Stimulated activated CD4-positive, alpha-beta T cell treated with anti-CD3 and anti-CD28 coated beads, Interleukin-4, amount 100 ng/mL, for 4 hours (primary cell): ENCODE data around the gene P3H2.
"Not testable (repeated sequence)": the region's sequence is repeated elsewhere in the genome, so short reads cannot be mapped to it uniquely, and the experiment has no call there.

Experiments used
- DNase-seq, 2 experiments: peaks; one replicate each; pipeline ENCODE4 v3.0.0-alpha.2; 2020

The P3H2 gene

DNA sequence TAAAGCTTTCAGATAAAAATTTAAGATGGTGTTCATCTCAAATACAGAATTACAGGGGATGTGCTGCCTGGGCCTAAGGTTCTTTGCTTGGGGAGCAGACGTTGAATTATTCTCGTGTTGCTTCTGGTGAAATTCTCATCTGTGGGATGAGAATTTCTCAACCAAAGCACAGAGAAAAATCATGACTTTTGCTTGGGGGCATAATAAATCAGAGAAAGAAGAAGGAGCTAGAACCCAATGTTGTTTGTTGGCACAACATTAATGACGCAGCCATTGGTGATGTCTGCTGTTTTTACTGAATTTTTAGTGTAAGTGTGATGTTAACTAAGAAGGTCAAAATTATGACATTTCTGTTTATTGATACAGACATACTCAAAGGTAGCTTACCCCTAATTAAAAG is 35.7 kb downstream of the P3H2 start:
- no peak for DNase-seq

DNA sequence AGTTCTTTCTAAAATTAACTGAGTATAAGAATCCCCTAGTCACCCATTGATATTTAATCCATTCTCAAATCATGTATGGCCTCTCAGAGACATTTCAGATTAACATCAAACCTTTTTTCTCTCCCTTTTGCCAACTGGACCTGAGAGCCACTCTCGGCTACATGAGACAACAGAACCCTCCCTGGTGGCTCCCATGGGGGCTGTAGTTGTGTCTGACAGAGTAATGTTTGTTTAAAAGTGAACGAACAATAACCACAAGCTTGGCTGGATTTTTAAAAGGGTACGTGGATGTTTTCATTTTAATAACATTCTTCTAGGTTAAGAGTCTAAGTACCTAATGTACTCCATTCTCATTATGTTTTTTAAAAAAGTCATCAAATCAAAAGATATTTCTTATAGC is 37.1 kb downstream of the P3H2 start:
- no peak for DNase-seq

DNA sequence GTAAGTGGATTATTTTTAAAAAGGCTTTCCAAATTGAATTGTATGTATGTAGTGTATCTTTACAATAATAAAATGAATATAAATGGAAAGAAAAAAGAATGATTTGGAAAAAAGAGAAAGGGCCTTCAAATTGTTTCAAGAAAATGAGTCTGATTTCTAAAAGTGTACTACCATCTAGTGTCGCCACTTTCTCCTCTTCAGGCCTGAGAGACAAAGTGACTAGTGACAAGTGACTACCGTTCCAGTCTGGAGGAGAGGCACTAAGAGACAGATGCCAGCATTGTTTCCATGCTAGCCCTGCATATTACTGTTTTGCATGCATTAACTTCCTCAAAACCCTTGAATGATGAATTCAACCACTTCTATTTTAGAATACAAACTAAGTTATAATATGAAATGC is 39.3 kb downstream of the P3H2 start:
- no peak for DNase-seq

DNA sequence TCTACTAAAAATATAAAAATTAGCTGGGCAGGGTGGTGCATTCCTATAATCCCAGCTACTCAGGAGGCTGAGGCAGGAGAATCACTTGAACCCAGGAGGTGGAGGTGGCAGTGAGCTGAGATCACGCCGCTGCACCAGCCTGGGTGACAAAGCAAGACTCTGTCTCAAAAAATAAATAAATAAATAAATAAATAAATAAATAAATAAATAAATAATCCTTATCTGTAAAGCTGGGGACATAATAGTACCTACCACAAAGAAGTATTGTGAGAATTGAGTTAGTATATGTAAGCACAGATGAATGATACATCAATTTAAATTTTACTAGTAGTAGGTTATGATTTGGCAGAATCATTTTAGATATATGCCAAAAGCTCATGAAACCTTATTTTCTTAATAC is 41.5 kb downstream of the P3H2 start:
- DNase-seq, result not testable (repeated sequence)

DNA sequence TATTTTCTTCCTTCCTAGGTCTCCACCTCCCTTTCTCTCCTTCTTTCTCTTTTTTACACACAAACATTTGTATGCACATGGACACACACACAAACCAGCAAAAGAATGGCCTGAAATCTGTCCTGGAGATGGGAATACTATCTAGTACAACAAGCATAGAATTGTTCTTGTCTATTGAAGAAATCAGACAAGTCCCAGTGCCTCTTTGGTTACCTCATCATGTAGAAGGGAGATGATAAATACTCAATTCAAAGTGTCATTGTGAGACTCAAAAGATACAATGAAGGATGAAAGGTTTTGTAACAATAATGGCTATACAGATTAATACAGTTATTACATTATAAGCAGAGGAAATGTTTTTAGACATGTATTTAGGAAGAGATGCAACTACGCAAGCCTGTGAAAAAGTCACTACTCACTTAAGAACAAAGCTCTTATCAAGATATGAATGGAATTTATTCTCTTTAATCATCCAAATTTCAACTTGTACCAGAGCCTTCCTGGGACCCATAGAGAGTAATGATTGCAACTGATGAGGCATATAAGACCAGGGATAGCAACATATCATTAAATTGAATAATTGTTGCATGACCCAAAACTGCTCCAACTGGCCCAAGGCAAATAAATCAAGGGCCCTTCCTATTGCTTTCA is 43.2 kb downstream of the P3H2 start:
- DNase-seq, result no peak

DNA sequence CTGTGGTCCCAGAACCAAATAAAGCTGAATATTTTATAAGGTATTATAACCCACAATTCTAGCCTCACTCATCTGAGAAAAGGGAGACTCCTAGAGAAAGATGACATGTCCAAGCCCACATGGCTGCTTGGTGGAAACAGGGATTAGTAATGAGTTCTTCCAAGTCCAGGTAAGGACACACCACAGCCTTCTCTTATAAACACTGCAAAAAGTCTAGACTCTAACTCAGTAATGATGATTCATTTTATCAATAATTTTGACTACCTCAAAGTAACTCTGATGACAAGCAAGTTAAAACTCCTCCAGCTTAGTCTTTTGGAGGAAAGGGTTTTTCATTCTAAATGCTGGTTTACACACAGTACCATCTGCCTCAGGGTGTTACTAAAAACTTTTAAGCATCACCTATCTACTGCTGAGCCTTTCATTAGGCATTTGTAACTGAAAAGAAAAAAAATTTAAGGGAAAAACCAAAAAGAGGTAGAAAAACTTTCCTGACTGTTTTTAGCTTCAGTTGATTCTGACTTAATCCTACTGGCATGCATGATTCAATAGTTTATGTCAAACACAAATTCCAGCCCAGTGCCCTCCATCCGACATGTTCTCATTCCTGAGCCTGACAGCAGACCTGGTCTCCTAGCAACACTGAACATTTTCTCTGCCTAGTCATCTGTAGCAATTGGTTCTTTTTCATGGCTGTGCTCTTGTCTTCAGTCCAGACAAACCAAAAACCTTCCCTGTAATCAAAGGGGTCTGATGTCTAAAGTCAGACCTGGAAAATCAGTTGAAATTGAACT is 43.9 kb downstream of the P3H2 start:
- DNase-seq, result no peak

DNA sequence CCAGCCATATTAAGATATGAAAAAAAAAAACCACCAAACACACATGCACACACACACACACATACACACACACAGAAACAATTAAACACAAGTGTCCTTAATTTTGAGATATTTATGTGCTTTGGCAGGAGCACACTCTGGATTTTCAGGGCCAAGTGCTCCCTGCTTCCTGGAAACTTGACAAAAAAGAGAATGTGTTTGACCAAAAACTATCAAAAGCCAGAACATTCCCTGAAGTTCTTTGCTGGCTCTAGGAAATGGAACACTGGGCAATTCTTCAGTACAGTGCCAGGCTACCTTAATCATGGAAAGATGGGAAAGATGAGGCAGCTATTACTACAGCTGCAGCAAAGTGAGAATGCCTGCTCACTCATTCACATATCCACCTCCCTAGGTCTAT is 44.6 kb downstream of the P3H2 start:
- DNase-seq, result no peak

DNA sequence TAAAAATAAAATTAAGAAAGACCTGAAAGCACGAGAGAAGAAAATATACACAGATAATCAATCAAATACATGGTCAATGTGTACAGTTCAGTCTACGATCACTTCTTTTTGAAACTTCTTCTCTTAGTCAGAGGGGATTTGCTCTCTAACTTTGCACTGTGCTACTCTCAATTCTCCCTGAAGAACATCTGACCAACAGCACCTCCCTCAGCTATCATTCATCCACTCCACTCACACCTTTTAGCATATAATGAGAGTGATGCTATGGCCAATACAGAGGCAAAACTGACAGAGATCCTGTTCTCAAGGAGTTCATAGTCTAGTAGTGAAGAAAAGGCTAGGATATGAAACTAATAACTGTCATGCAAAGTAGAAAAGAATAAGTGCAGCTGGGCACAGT is 45.9 kb downstream of the P3H2 start:
- no peak for DNase-seq

DNA sequence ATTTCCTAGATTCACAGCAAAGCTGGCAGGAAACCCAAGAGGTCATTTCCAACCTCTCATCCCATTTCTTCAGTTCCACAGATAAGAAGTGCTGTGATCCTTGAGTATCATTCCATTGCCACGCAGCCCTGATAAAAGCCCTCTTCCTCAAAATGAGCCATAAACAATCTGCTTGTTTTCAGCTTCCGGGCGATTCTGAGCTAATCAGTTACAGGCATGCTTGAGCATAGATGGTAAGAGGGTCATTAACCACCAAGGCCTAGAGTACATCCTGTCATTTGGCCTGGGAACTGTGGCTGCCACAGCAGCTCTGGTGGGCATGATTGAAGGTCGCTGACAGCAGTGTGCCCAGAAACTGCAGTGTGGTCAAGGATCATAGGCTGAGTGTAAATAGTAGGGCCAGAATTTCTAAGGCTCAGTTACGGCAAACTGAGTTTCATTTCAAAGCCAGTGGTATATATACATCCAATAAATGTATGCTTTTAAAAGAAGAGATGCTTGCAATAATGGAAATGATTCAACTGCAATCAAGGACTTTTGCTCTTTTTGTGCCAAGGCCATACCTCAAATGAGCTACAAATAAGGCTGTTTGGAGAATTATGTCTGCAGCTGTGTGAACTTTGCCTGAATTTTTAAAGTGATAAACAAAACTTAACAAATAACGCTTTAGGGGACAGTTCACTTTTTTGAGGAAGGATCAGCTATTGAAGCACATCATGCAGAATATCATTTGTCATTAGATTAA is 47.3 kb downstream of the P3H2 start:
- no peak for DNase-seq

DNA sequence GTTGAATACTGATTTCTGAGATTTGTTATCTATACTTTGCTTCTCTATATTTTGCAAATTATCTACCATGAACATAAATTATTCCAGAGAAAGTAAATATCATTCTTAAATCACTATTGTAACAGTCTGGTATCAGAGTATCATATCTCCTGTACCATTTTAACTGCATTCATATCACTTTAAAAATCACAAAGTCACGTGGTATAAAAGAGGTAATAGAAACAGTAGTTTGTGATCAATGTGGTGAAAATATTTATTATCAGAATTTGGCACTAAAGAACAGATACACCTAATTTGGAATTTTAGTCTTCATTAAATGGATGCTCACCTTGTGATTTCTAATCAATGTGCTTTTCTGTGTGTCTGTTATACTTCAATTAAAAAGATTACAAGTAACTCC is 47.8 kb downstream of the P3H2 start:
- DNase-seq, result no peak

DNA sequence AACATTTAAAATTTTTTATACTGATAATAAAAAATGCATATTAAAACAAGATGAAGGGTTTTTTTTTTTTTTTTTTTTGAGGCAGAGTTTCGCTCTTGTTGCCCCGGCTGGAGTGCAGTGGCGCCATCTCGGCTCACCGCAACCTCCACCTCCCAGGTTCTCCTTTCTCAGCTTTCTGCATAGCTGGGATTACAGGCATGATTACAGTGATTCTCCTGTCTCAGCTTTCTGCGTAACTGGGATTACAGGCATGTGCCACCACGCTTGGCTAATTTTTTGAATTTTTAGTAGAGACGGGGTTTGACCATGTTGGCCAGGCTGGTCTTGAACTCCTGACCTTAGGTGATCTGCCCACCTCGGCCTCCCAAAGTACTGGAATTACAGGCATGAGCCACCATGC is 48.8 kb downstream of the P3H2 start:
- not testable (repeated sequence) for DNase-seq

DNA sequence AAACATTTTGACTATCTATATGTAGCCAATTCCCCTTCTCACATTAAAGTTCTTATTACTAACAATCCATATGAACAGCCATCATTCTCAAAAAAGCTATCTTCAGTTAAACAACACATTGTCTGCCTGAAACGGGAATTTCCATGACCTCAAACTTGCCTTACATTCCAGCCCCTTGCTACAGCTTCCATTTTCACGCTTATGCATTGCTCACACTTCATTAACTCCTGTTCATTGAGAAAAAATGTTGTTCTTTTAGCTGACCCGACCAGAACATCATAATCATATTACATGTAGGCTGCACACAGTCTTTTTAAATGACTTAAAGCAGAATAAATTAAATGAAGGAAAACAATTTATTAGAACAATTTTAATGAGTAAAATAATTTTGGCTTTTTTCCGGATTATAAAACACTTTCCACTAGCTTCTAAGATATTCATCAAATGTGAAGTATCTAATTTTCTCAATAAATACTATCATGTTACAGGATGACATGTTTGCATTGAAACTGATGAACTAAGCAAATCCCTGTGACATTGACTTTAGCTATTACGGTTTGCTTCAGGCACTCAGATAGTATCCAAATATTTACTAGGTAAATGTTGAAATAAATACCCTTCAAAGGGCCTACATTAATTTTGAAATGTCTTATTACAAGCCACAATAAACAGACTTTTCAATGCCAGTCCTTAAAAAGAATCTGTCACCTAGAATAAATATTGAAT is 49.9 kb downstream of the P3H2 start:
- no peak for DNase-seq

DNA sequence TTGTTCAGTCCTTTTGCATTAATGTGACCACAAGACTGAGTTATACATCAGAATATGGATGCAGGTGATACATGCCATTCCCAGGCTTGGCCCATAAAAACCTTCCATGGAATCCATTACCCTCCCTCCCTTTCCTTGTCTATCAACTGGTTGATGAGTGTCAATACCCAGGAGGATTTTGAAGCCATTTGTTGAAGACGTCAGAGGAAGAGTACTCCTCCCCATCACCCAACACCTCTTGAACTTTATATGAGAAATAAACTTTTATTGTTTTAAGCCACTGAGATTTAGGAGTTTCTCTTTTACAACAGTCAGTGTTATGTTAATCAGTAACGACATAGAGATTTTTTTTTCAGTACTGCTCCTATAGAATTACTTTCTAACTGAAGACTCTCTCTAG is 55.5 kb downstream of the P3H2 start:
- no peak for DNase-seq

DNA sequence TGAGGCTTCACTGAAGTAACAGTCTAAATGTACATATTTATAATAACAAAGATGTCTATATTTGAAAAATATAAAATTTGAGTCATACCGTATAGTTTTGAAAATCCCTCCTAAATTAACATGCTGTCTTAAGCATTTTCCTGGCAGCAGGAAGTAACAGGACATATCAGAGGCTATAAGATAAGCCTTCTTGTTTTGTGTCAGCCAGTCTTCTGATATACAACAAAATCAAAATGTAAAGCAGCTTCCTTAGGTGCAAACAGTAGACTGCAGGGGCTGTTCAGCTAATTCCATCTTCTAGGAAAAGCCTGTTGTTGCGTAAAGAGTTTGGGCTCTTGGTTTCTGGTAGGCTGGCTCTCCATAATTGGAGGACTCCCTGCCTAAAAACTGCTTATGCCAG is 56.0 kb downstream of the P3H2 start:
- DNase-seq, result no peak

DNA sequence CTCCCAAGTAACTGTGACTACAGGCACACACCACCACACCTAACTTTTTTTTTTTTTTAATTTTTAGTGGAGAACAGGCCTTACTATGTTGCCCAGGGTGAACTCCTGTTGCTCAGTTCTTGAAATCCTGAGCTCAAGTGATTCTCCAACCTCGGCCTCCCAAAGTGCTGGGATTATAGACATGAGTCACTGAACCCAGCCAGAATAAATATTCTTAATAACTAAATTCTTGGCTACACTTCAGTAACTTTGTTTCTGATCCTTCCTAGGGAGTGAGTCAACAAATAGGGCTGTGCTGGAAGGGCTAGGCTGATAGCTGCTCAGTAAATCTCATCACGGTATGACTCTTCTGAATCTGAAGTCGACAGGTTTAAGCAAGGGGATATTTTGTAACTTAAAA is 56.6 kb downstream of the P3H2 start:
- no peak for DNase-seq

DNA sequence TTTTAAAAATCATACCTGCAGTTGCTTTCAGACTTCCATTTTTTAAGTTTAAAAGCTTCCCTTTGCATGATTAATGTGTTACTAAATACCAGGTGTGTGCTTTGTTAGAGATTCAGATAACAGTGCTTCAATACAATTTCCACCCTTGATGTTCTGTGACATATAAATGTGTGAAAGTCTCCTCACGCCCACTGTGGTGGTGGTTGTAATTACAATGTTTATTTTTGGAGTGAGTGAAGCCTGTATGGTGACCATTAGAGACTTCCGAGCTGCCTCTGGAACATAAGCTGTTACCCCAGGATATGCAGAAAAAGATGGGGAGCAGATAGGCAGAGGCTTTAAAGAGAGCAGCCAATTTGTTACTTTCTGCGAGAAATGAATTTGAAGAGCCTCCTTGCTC is 57.2 kb downstream of the P3H2 start:
- no peak for DNase-seq

DNA sequence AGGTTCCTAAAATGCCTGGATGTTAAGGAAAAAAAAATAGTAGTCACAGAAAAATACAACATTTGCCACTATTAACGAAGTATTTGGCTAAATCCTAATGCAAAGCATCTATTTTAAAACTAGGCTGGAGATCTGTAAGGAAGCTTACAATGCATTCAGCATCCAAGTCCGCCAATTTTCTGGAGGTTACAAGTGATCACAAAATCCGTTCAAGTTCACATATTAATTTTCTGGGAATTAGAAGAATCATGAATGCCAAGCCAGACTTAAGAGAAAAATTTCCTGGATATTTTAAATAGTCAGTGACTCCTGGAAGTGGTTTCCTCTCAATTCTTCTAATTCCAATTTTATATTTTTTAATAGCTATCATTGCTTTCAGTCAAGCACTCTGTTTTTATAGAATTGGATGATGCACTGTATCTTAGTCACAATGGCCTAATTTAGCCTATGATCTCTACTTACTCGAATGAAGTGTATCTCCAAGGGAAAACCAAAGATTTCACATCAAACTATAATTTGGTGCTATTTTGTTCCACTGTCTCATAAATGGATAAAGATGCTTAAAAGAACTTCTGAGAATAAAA is 60.4 kb downstream of the P3H2 start:
- no peak for DNase-seq

DNA sequence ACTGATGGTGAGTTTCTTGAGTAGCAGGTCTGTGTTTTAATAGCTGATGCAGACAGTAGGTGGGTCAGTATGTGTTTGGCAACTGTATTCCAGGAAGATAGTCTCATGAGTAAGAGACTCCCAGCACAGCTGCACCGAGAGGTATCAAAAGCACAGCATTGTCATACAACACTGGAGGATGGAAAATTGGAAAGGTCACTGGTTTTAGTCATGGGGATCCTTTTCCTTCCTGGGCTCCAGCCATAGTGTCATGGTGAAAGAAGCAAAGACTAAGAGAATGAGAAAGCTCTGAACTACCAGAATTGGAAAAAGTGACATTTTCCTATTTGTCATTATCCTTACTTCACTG is 61.5 kb downstream of the P3H2 start:
- DNase-seq, result no peak

DNA sequence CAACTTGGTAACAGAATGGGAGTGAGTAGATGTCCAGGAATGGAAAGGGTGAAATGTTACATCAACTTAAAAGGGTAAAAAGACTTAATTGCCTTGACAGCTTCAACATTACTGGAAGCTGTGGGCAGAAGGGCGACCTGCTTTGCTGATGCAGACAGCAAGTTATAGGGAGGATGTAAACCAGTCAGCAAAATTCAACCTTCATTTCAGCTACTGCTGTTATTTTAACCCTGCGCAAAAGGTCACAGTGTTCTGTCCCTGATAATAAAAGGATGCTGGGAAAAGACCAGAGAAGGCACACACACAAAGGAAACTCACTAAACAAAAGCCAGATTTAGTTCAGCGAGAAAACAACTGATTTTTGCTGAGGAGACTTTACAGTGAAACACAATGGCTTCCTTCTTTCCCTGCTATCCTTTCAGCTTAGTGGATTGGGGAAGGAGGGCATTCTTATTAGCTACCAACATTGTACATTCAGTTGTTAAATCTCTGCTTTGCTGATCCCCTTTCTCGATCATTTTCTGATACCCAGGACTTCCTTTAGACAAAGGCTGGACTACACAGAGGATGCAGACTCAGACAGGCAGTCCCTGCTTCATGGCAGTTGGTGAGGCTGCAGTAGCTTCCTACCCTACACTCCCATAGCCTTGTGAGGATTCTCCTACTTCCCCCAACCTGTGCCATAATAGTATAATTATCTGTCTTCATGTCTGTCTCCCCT is 62.0 kb downstream of the P3H2 start:
- DNase-seq, result no peak

DNA sequence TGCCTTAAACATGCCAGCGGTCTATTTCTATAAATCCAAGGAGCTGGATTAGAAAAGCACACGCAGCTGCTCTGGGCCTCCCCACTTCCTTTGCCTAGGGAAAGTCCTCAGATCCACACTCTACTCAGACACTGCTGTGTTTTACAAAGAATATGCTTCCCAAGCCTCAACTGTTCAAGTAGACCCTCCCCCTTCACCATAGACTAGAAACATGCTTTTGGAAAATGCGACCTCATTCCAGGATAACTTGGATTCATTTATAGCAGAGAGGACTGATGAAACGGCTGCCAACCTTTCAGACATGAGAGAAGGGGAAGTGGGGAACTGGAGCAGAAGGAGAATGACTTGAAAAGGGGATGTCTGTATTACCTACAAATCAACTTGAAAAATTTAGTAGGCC is 64.0 kb downstream of the P3H2 start:
- DNase-seq, result no peak

DNA sequence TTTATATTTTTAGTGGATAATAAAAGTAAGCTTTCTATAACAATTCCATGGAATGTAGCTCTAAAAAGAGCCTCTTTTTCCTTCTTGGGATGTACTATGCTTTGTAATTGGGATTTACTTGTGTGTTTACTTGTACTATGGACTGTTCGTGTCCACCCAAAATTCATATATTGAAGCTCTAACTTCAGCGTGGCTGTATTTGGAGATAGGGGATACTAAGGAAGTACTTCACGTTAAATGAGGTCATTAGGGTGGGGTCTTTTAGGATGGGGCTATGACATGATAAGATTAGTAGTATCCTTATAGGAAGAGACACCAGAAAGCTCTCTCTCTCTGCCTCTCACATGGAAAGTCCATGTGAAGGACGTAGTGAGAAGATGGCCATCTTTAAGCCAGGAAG is 64.9 kb downstream of the P3H2 start:
- no peak for DNase-seq

DNA sequence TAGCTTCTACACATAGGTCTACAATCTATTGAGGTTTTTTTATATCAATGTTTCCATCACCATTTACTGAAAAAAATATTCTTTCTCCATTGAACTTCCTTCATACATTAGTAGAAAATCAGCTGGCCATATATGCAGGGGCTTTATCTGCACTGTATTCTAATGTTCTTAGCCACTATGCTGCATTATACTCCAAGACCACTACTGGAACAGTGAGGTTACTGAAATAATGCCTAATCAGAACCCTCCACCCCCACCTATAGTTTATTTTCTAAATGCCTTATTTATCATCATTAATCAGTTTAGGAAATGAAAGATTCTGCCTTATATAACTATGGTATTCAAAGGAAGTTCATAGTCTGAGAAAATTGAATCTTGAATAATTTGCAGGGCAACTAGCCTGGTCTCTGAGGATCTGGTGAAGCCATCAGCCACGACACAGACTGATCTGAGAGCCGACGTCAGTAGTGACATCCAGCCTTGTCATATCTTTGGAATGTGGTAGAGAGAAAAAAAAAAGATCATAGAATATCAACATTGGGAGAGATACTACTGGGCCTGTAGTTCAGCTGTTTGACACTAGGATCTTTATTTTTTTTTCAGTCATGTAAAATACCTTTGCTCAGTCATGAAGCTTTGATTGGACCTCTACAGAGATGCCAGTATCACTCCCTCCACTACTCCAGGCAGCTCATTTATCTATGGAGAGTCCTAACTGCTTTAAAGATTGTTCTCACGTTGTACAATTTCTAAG is 66.6 kb downstream of the P3H2 start:
- DNase-seq, result no peak
